Activated CD4-positive, alpha-beta T cell treated with anti-CD3 and anti-CD28 coated beads, Interleukin-2, amount 50 U/mL, for 16 hours (primary cell): Measurements from ENCODE around the gene MIPOL1.
A peak's percentile ranks its signal among the peaks of the same experiment; 100 is the strongest.

ENCODE experiments used
- DNase-seq: peaks from one replicate; pipeline ENCODE4 v3.0.0-alpha.2; 2020

The MIPOL1 gene

DNA sequence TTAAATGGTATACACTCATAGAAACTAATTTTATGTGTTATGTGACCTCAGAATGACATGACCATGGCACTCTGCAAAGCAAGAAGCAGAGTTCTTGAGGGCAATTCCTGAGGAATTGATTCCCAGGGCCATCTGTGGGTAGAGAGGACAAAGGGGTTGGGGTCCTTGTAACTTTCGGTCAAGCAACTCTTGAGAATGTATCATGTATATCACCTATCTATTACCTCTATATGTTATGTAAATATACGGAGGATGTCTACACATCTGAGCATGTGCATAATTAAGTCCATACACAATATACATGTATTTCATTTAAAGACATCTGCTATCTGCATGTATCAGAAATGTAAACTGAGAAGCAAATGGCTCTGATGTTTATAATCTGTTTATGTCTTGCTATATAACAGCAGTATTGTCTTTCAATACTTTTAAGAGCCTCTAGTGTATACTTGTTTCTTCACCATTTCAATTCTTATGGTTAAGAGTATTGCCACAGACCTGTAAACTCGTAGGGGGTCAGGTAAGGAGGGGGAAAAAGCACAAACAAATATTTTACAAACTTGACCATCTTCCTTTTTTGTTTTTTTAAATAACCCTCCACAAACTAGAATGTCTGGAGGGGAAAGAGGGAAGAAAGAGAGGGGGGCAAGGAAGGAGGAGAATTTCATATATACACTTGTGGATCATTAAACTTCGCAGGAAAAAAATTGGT is 392.8 kb downstream of the MIPOL1 start:
- no peak for DNase-seq

DNA sequence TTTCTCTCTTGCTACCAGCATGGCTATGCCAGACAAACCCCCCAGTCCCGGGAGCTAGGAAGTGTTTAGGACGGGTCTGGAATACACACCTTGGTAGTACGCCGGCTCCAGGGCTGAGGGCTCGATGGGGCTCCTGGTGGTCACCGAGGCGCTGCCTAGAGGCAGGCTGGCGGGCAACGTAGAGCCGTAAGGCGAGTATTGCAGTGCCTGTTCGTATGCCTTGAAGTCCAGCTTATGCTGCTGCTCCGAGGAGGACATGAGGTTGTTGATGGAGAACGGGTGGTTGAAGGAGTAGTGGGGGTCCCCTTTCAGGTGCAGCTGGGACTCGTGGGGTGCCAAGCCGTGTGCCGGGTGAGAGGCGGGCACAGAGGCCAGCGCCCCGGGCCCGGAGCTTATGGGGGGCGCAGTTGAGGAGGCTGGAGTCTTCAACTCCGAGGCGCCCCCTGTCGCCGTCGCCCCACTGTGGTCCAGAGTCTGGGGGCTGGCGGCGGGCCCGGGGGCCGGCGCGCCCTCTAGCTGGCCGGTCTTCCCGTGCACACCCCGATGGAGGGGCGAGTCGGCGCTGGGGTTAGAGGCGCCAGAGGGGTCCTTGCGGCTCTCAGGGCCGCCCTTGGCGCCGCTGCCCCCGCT is 393.7 kb downstream of the MIPOL1 start:
- no peak for DNase-seq

DNA sequence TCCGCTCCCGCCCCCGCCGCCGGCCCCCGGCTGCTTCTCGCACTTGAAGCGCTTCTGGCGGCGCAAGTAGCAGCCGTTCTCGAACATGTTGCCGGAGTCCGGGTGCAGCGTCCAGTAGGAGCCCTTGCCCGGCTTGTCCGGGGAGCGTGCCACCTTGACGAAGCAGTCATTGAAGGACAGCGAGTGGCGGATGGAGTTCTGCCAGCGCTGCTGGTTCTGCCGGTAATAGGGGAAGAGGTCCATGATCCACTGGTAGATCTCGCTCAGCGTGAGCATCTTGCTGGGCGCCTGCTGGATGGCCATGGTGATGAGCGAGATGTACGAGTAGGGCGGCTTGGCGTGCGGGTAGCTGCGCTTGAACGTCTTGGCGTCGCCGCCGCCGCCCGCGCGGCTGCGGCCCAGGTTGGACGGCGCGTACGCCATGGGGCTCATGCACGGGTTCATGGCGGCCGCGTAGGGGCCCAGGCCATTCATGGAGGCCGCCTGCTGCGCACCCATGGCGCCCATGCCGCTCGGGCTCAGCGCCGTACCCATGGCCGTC is 394.3 kb downstream of the MIPOL1 start:
- no peak for DNase-seq

DNA sequence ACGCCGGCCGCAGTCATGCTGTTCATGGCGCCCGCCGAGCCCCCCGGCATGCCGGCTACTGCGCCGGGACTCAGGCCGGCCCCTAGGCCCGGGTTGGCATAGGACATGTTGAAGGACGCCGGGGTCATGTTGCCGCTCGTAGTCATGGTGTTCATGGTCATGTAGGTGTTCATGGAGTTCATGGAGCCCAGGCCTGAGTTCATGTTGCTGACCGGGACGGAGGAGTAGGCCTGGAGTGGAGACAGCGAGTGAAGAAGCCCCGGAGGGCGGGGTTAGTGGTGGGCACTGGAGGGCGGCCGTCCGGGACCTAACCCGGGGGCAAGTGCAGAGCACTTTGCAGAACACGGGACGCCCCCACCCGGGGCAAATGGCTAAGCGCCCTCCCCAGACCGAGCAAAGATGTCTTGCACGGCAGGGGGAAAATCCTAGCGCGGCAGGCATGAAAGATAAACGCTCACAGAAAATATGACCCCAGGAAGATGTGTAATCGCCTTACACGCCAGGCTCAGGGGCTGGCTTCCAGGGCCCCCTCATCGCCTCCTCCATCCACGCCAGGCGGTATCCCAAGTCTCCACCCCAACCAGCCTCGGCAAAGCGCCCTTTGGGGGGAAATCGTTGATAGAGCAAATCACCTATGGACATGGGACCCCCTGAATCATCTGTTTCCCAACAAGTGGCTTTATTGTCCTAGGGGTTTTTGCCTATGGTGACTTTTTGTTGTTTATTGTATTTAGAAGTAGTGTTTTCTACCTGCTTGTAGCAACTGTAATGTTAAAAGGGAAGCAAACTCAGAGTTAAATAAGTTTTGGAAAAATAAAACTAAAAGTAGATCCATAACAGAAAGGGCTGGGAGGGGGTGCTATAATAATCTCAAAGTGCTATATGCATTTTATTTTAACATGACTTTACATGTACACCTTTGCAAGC is 395.0 kb downstream of the MIPOL1 start:
- DNase-seq = no peak

DNA sequence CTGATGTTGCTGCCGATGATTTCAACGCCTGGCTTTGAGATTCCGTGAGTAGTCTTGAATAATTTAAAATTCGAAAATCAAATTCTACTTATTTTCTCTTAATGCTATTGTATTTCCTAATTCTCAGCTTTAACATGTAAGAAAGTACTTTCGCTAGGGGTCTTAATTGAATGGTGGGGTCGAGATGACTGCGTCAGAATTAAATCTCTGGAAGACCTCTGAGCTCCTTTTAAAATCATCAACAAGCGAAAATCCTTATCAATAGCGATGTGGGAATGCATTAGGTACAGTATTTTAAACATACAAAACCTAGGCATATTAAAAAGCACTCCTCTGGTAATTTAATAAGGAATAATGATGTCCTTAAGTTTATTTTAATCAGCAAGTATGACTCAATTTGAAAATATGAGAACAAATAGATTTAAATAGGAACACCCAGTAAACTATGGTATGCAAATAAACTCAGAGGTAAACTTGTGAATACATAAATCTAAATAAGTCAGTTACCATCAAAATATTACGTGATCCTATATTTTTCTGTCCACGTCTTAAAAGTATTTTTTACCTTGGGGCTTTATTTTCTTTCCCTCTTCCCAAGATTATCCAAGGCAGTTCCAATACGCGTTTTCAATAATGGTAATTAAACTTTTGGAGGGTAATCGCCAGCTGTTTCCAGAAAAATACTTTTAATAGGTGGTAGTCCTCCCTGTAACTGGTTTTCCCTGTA is 395.9 kb downstream of the MIPOL1 start:
- DNase-seq = no peak

DNA sequence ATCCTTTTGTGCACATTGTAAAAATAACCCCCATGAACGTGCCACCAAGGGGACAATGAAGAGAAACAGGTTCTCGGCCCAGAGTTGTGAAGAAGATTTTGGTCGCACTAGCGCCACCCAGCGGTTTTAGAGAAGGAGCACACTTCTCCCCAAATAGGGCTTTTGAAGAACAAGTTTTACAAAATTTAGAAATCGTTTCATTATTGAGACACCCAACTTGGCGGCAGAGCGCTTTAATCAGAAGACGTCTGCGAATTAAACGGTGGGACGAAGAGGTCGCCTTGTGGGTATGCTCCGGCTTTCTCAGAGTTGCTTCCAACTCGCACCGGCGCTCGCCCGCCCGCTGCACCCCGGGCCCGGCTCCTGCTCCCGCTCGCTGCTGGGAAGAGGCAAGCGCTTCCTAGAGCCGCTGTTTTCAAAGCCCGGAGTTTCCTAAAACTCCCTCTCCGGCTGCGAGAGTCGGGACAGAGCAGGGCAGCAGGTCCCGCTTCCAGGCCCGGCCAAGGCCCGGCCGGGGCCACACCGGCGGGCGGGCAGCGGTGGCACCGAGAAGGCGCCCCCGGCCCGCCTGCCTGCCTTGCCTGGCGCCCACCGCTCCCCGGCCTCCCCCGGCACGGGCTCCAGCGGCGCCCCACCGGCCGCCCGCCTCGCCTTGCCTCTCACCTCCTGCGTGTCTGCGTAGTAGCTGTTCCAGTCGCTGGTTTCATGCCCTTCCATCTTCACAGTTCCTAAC is 396.7 kb downstream of the MIPOL1 start:
- peak; percentile 65 for DNase-seq

DNA sequence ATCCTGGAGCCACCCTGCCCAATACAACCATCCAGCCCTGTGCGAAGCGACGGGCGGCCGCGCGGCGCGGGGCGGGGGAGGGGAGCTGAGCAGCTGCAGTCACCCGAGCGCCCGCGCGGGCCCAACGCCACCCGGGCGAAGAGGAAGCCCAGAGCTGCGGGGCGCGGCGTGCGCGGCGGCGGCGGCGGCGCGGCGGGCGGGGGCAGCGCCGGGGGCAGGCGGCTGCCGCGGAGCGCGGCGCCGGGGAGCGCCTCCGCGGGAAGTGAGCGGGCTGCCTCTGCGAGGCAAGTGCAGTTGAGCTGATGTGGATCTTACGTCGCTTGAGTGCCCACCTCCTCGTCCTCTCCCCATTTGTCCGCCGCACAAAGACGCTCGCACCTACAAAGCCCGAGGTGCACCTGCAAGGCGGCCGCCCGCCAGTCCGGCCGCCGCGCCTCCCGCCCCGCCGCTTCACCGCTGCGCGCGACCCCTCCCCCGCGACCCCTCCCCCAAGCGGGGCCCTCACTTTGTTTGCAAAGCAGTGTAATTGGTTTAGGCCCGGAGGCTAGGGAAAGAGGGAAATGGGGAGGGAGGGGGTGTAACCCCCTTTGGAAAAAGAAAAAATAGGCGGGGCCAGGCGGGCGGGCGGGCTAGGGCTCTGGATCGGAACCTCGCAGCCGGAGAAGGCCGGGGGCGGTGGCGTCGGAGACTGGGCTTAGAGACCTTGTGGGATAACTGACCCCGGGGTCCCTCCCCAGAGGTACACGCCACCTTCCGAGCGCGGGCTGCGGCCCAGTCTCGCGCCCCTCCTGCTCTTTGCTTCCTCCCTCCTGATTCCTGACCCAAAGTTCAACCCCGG is 397.5 kb downstream of the MIPOL1 start, which contains the start of the genes FOXA1 and TTC6:
Gene FOXA1 (minus strand): TSS at position 279 of the 838 bp plus-strand sequence. CDS start 277 bp downstream, at position 2.
Gene TTC6 (plus strand): TSS at position 659 of the 838 bp plus-strand sequence. CDS start 26,436 bp downstream, outside the sequence.
- DNase-seq = peak; percentile 5

DNA sequence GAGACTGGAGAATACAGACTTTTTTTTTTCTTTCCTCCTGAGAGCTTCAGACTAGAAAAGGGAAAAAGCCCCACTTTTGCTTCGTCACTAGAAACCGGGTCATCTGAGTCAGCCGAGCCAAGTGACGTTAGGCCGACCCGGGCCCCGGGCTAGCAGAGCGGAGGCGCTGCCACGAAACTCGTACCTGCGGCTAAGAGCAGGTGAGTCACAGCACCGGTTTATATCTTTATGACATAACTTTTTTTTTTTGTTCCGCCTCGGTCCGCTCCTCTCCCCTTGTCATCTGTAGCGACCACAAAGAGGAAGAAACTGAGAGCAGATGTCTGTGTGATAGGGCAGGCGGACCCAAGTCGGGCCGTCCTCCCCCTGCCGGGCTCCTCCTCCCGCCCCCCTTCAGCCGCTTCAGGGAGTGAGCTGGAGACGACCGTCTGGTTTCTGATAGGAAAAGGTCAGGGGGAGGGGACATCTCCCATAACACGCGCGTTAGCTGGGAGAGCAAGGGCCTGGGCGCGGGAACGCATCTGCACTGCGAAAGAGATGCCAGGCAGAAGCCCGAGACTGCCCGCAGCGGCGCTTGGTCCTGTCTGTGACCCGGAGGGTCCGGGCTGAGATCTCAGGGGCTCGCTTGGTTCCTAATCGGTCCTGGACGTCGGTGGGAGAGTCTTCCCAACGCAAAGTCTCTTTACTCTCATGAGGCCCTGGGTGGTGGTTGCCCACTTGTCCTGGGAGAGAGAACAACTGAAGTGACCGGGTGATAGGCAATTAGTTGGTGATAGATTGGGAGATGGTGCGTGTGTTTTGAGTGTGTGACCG is 398.3 kb downstream of the MIPOL1 start:
- peak; percentile 76 for DNase-seq

DNA sequence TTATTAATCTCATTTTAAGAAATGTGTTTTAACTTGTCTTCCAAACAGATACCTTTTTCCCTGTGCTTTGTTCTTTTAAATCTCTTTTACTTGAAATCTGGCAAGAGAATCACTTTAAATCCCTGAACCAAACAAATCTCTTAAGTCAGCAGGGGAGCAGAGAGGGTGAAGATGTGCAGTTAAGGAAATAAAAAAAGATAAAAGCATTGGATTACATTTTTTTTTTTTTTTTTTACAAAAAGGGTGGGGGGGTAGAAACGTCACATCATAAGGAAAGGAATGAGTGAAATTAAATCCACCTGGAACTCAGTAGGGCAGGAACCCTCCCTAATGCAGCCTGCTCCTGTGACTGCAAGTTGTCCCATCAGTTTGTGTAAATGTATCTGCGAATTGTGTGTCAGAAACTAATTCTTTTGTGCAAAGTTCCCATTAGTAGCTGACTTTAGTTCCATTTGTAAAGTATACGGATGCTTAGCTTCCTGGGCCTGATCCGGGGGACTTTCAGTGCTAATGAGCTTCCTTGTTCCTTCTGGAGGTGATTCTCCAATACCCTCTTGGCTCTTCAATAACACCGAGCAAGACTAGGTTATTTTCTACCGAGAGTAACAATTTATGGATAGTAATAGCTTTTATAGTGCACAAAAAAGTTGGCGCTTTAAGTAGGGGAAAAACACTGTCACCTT is 399.2 kb downstream of the MIPOL1 start:
- no peak for DNase-seq

DNA sequence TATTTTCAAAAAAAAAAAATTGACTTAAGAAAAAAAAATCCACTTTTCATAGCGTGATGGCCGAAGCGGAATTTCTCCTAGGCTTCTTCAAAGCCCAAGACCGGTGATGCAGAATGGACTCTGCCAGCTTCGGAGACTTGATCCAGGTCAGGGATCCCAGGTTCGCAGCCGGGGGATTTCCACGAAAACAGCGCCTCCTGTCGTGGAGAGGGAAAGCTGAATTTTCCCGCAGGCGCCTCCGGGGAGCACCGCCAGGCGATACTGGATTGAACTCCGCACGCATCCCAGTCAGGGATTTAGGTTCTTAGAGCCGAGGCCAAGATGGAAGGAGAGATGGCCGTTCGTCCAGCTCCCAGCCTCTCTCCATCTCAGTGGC is 399.8 kb downstream of the MIPOL1 start:
- DNase-seq = no peak

DNA sequence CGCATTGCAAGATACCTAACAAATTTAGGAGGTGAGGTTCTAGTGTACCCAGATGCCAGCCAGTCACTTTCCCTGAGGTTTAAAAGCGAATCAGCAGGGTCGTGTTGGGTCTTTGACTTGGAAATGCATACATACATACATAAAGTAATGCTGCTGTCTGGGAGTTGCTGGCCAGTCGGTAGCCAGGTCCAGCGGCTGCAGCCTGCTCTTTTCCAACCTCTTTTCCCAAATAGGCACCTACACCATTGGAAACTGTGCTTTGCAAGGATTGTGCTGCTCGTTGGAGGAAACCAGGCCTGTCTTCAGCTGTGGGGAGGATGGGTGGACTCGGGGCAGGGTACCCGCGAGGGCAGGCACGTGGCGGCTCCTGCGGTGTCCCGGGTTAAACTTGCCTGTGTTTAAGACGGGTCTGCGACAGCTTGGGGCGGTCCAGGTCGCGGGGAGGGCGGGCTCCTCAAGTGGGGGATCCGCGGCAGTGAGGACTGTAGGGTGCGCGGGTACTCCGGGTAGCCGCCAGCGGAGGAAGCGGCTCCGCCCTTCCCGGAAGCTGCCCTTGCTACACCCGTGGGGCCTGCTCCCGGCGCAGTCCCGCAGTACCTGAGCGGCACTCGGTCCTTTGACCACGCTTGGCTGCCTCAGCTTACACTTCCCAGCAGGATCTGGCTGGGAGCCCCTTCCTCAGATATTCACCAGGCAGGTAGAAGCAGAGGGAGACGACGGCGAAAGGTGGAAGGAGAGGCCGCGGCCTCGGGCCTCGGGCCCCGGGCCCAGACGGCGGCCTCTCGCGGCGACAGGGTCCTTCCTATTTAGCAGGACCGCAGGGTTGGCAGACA is 400.4 kb downstream of the MIPOL1 start:
- no peak for DNase-seq

DNA sequence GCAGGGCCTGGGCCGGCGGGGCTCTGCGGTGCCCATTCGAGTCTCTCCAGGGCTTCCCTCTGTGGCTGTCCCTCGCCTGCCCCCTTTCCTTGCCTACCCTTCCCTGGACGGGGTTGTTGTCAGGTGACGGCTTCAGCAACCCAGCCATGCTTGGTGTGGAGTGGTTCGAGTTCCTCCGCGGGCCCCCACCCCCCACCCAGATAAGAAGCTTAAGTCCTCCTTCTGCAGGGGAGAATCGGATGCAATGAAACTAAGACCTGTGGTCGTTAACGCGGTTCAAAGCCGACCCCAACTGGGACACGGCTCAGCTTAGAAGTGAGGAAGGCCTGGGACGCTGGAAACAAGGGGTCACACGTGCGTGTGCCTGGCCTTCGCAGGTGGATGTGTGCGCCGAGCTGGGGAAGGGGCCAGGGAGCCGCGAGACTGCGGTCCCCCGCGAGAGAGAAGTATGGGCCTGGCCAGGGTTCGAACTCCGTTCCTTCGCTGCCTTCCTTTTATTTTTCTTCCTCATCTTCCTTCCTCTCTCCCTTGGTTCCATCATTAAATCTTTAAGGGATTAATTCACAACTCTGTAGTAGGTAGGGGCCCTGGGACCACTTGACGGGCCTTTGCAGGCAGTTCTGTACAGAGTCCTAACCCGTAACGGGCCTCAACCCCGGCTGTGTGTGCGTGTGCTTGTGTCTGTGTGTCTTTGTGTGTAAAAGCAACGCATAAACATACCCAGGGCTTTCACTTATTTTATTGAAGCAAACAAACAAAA is 401.2 kb downstream of the MIPOL1 start:
- DNase-seq = no peak

DNA sequence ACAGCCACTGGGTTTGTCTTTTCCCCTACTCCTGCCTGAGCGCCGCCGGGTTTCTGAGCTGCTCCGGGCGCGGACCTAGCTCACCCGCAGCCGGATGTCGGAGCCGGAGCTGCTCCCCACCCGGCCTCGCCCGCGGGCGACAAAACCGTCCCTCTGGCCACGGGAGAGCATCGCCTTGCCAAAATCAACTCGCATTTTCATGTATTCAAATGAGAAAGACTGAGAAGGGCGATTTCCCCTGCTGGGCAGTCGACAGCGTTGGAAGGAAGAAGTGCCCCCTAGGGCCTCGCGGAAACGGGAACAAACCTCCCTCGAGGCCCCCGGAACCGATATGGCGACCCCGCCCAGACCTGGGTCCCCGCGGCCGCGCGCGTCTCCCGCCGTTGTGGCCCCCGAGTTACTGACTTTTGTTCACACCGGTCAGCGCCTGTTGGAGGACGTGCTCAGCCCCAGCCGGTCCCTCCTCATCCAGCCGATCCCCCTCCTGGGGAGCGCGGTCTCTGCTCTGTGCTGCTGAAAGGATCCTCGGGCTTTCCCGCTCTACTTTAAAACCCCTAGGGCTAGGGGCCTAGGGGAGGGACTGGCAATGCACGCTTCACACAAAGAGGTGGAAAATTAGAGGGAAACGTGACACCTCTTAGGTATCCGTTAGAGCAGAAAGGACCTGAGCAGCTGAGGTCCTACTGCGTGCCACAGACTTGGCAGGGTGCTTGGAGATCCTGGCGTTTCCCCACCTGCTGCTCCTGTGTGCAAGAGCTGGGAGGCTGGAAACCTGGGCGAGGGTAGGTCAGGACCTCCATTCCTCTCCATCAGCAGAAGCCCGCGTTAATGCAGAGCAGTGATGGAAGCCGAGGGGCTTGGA is 402.0 kb downstream of the MIPOL1 start:
- no peak for DNase-seq

DNA sequence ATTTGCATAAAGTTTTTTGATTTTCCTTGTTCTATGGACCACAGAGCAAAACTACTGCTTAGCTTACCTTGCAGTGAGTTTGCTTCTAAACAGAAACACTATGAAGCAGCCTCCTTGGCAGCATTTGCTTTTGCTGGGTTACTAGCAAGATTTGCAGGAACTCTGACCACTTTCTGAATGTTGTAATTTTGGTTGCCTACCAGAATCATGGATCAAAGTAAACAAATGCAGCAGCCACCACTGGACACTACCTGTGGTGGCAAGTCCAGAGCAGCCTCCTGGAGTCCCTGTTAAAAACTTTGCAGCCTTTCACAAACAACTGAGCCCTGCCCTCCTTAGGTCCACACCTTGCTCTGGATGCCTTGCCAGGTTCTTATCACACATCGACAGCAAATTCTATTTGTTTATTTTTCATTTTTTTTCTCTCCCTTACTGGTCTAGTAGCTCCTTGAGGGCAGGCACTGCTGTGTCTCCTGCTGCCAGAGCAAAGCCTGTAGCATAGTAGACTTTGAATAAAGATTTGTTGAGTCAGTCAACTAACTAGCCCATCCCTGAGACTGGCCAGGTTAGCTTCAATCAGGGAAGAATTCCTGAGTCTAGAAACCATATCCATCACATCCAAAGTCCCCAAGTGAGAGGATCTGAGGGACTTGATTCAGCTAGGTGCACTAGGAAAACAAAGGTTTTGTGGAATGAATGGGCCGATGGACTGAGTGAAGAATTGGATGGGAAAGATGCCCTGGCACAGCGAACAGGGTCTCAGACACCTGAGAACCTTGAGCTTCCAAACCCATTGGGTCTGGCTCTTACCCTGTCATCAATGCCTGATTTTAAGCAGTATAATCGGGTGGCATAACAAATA is 403.4 kb downstream of the MIPOL1 start:
- no peak for DNase-seq

DNA sequence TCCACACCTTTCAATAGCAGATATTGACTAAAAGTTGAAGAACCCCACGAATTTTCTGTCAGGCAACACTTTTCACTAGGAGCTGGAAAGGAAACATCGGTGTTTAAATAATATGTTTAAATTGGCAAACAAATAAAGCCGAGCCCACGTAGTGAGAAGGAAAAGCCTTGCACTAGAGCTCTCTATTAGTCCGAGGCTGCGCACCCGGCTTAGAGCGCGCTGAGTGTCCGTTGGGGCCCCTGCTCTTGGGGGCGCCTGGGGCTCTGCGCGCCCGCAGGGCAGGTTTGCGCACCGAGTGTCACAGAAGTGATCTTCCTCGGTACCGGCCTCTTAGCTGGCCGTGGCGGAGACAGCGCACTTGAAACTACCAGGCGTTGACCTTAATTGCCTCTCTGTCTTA is 404.1 kb downstream of the MIPOL1 start:
- DNase-seq = no peak
